PC-9 (cell line): ENCODE results near the gene SDF2L1. TPM values are rescaled to one million over a fixed set of nuclear protein-coding genes. Genes with fewer than 3 reads are reported as not detected.

Source experiments
- BruUV-seq: library from RNA; stranded (reverse); fragments of 400-500 nt; replicated peaks from 2 replicates; lab custom pipeline; 2021; lab: Mats Ljungman, UMichigan
- CTCF ChIA-PET: fragments of 300-600 bp; sonication (Branson Sonifier 250); formaldehyde crosslinking; loops from one replicate; lab custom pipeline; 2022; ENCODE audit warnings: antibody characterized with exemption; lab: Charles Lee
- POLR2A ChIA-PET: fragments of 300-600 bp; sonication (Branson Sonifier 250); formaldehyde crosslinking; loops from one replicate; lab custom pipeline; 2022; ENCODE audit warnings: antibody characterized with exemption; ENCODE audit not compliant: unreplicated experiment; lab: Charles Lee
- DNase-seq, 2 experiments: peaks; one replicate each; pipeline versions ENCODE4 v3.0.0 to v3.0.0-alpha.2; 2015 to 2022; ENCODE audit warnings: mixed read lengths in 1 of 2
- H2AFZ ChIP-seq: fragments of 200-600 bp; sonication (generic); 2 replicates; pipeline ENCODE4 v1.8.1; 2017; ENCODE audit warnings: antibody characterized with exemption
- H3F3A ChIP-seq: fragments of 200-600 bp; sonication (generic); 2 replicates; pipeline ENCODE4 v1.8.1; 2017; ENCODE audit warnings: antibody characterized with exemption, mild to moderate bottlenecking, low read depth; ENCODE audit not compliant: insufficient read depth
- H3K27ac ChIP-seq: fragments of 200-600 bp; sonication (generic); 2 replicates; pipeline ENCODE4 v1.6.1; 2016; ENCODE audit warnings: mixed run types
- H3K27me3 ChIP-seq: fragments of 200-600 bp; sonication (generic); 2 replicates; pipeline ENCODE4 v1.6.1; 2016; ENCODE audit warnings: low read depth, mixed run types; ENCODE audit not compliant: insufficient read depth
- H3K36me3 ChIP-seq: fragments of 200-600 bp; sonication (generic); 2 replicates; pipeline ENCODE4 v1.6.1; 2016; ENCODE audit warnings: low read depth, mixed run types
- H3K4me1 ChIP-seq: fragments of 200-600 bp; sonication (generic); replicated peaks from 2 replicates; pipeline ENCODE4 v1.6.1; 2016; ENCODE audit warnings: mixed run types; ENCODE audit not compliant: insufficient read depth
- H3K4me2 ChIP-seq: fragments of 200-600 bp; sonication (generic); 2 replicates; pipeline ENCODE4 v1.6.1; 2017; ENCODE audit warnings: mixed run types
- H3K4me3 ChIP-seq: fragments of 200-600 bp; sonication (generic); 2 replicates; pipeline ENCODE4 v1.6.1; 2016; ENCODE audit warnings: mixed run types
- H3K79me2 ChIP-seq: fragments of 200-600 bp; sonication (generic); 2 replicates; pipeline ENCODE4 v1.6.1; 2017; ENCODE audit warnings: low read depth, mixed run types
- H3K9me2 ChIP-seq: fragments of 200-600 bp; sonication (generic); 2 replicates; pipeline ENCODE4 v1.8.1; 2017; ENCODE audit warnings: mild to moderate bottlenecking; ENCODE audit not compliant: insufficient read depth
- H3K9me3 ChIP-seq: fragments of 200-600 bp; sonication (generic); 2 replicates; pipeline ENCODE4 v1.8.1; 2016; ENCODE audit warnings: low read depth; ENCODE audit not compliant: insufficient read depth
- H4K20me1 ChIP-seq: fragments of 200-600 bp; sonication (generic); 2 replicates; pipeline ENCODE4 v1.8.1; 2017; ENCODE audit not compliant: insufficient read depth
- CTCF ChIP-seq: fragments of 200-600 bp; sonication (generic); conservative IDR thresholded peaks from 2 replicates; pipeline ENCODE4 v1.6.1; 2017; ENCODE audit warnings: mixed run types, antibody characterized with exemption, mild to moderate bottlenecking, moderate library complexity
- EZH2 ChIP-seq: fragments of 200-600 bp; sonication (generic); IDR thresholded peaks from 2 replicates; pipeline ENCODE4 v1.8.0; 2017; ENCODE audit warnings: antibody characterized with exemption, low read depth
- intact Hi-C: fragments of 100-400 bp; cut with micrococcal nuclease; formaldehyde crosslinking; loops from one replicate; pipeline ENCODE4 v1.10.0; 2022; ENCODE audit not compliant: unreplicated experiment
- total RNA-seq: library from RNA; stranded (reverse); gene quantifications from 2 replicates; pipeline ENCODE4 v1.2.3, GENCODE V29; 2021

SDF2L1 gene
- total RNA-seq, 1 experiment from 2014 or later: 22.5 TPM

GRCh38 chr22:21679383-21679782, 37.3 kb downstream of the SDF2L1 start:
- intact Hi-C loops: no loop called here
- Histone ChIP-seq H2AFZ (no peak overlapping the region), H3K36me3 (no peaks in the 10 kb centered on the region), H3K9me3 (no peaks in the 10 kb centered on the region), H3K4me1 (no peaks in the 10 kb centered on the region), H3K9me2 (no peaks in the 10 kb centered on the region), H3K4me2 (no peak overlapping the region), H4K20me1 (no peaks in the 10 kb centered on the region), H3K4me3 (no peak overlapping the region), H3K27ac (no peak overlapping the region), H3K79me2 (no peaks in the 10 kb centered on the region), H3F3A (no peaks in the 10 kb centered on the region), H3K27me3 (no peaks in the 10 kb centered on the region)
- BruUV-seq: no TSS peak
- ChIA-PET CTCF (no interaction called here), POLR2A (no interaction called here)
- DNase-seq: no peak
- TF ChIP-seq CTCF: no peak

GRCh38 chr22:21680830-21681565, 38.9 kb downstream of the SDF2L1 start:
- no peaks in the 10 kb centered on the region for H3K79me2 ChIP-seq
- no peak for DNase-seq
- H3K27me3 ChIP-seq: no peaks in the 10 kb centered on the region
- ChIA-PET POLR2A (no interaction called here), CTCF (no interaction called here)
- BruUV-seq: no TSS peak
- intact Hi-C loops: no loop called here
- H4K20me1 ChIP-seq: no peaks in the 10 kb centered on the region
- no peaks in the 10 kb centered on the region for H3F3A ChIP-seq
- no peaks in the 10 kb centered on the region for H3K9me3 ChIP-seq
- no peak overlapping the region for H3K4me2 ChIP-seq
- H3K4me1 ChIP-seq: no peaks in the 10 kb centered on the region
- H3K9me2 ChIP-seq: no peaks in the 10 kb centered on the region
- H3K36me3 ChIP-seq: no peaks in the 10 kb centered on the region
- no peak overlapping the region for H3K27ac ChIP-seq
- H2AFZ ChIP-seq: no peak overlapping the region
- no peak for TF ChIP-seq EZH2
- TF ChIP-seq CTCF: no peak
- H3K4me3 ChIP-seq: no peak overlapping the region

GRCh38 chr22:21681566-21682370, 39.7 kb downstream of the SDF2L1 start:
- Histone ChIP-seq H3K4me2 (no peak overlapping the region), H3K79me2 (no peaks in the 10 kb centered on the region), H3K4me3 (no peak overlapping the region), H2AFZ (no peak overlapping the region), H3K36me3 (no peaks in the 10 kb centered on the region), H3F3A (no peaks in the 10 kb centered on the region), H3K4me1 (no peaks in the 10 kb centered on the region), H3K27me3 (no peaks in the 10 kb centered on the region), H4K20me1 (no peaks in the 10 kb centered on the region), H3K27ac (no peak overlapping the region), H3K9me2 (no peaks in the 10 kb centered on the region), H3K9me3 (no peaks in the 10 kb centered on the region)
- intact Hi-C loops: no loop called here
- ChIA-PET CTCF (no interaction called here), POLR2A (no interaction called here)
- TF ChIP-seq CTCF (no peak), EZH2 (no peak)
- no TSS peak for BruUV-seq
- no peak for DNase-seq
